ENCODE measurements around the gene CLTRN. TPM values are rescaled to one million over a fixed set of nuclear protein-coding genes. Genes with fewer than 3 reads are reported as not detected.

Gene CLTRN
- total and polyA plus RNA-seq, 2 donors (not counting 1 experiment from before 2014, with no cell fraction given) = 0.42 to 0.46 TPM

DNA sequence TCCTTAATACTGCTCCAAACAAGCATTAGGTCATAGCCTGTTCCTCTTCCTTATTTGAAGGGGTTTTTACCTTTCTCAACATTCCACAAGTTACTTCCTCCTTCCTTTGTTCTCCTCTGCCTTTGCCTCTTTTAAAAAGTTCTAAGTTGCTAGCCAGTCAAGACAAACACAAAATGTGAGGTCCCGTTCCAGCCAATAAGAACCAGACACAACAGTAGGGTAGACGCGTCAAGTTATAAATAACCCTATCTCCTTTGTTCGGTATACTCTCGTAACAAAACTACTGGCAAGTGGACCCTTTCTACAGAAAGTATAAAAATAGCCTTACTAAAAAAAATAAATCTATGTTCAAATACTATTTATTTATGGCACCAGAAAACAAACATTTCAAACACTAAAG, 57.5 kb downstream of the CLTRN start:
- CTCF ChIA-PET = no interaction called here
- Histone ChIP-seq H4K20me1 (ENCODE audit: control insufficient read depth, insufficient read depth, low read length, poor library complexity, severe bottlenecking) (no peaks in the 10 kb centered on the region), H3K4me2 (replicated peaks; ENCODE audit: low read depth, low read length, poor library complexity, severe bottlenecking) (no peak overlapping the region), H3K79me2 (ENCODE audit: control insufficient read depth, insufficient read depth, low read length) (no peaks in the 10 kb centered on the region), H3K36me3 (replicated peaks in 1 of 2; ENCODE audit: control extremely low read depth in 1 of 2, control insufficient read depth in 1 of 2, extremely low read depth in 1 of 2, insufficient read depth in 2 of 2, low read length in 1 of 2) (no peaks in the 10 kb centered on the region), H3K4me3 (ENCODE audit: control extremely low read depth in 1 of 5, extremely low read depth in 1 of 5, insufficient read depth in 1 of 5, low read depth in 2 of 5, low read length in 4 of 5) (no peak overlapping the region), H3K9ac (ENCODE audit: low read length) (no peak overlapping the region), H3K9me3 (ENCODE audit: control extremely low read depth in 1 of 3, control insufficient read depth in 2 of 3, insufficient read depth in 1 of 3, low read length in 2 of 3) (no peaks in the 10 kb centered on the region), H3K27me3 (replicated peaks in 1 of 4; ENCODE audit: control extremely low read depth in 1 of 4, control insufficient read depth in 3 of 4, insufficient read depth in 4 of 4, low read length in 3 of 4) (peaks cover 0 to 6% (median 0%) of the 10 kb centered on the region in 4 experiments), H2AFZ (ENCODE audit: insufficient read depth, low read depth, low read length, poor library complexity, severe bottlenecking) (no peak overlapping the region), H3K4me1 (ENCODE audit: control insufficient read depth in 2 of 2, insufficient read depth in 2 of 2, low read length in 2 of 2) (no peaks in the 10 kb centered on the region), H3K27ac (ENCODE audit: low read length in 2 of 2) (no peak overlapping the region)
- Mint-ChIP-seq H3K4me3 (no peak overlapping the region), H3K27ac (no peak overlapping the region), H3K27me3 (peaks cover 7% of the 10 kb centered on the region), H3K4me1 (no peaks in the 10 kb centered on the region), H3K9me3 (ENCODE audit: insufficient read depth) (no peaks in the 10 kb centered on the region)
- ATAC-seq (ENCODE audit: low read depth) (no peak), DNase-seq (no peak)
- no CpG with 5 or more reads among the region's 5 CpGs for WGBS (ENCODE audit: insufficient coverage)
- no peak for TF ChIP-seq EZH2 (IDR thresholded peaks at IDR 0.05; ENCODE audit: borderline replicate concordance, insufficient read depth, low read depth, low read length, poor library complexity, severe bottlenecking)
- intact Hi-C loops (cut with micrococcal nuclease) = no loop called here
- POLR2A ChIA-PET = no interaction called here

DNA sequence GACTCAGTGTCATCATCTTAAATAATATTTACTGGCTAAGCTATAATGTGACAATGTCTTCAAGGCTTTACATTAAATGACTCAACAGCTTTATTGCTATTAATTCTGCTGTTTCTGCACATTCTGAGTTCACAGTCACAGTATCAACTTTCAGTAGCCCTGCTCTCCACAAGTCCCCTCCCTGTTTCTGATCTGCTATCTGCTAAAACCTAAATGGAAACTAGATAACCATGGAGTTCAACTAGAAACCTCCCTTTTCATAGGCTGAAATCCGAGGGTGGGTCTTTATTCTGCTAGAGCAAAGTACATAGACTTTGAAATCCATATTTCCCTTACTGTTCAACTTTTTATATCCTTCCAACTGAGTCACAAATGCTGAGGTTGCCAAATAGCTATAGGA, 58.5 kb downstream of the CLTRN start:
- no peak overlapping the region for H2AFZ ChIP-seq (ENCODE audit: insufficient read depth, low read depth, low read length, poor library complexity, severe bottlenecking)
- no peak overlapping the region for H3K4me3 ChIP-seq (ENCODE audit: control extremely low read depth in 1 of 5, extremely low read depth in 1 of 5, insufficient read depth in 1 of 5, low read depth in 2 of 5, low read length in 4 of 5)
- no peak for DNase-seq
- ATAC-seq (ENCODE audit: low read depth) = no peak
- H3K27ac ChIP-seq (ENCODE audit: low read length in 2 of 2) = no peak overlapping the region
- H3K4me1 ChIP-seq (ENCODE audit: control insufficient read depth in 2 of 2, insufficient read depth in 2 of 2, low read length in 2 of 2) = no peaks in the 10 kb centered on the region
- CTCF ChIA-PET = no interaction called here
- H3K4me3 Mint-ChIP-seq = no peak overlapping the region
- POLR2A ChIA-PET = no interaction called here
- no peak overlapping the region for H3K27ac Mint-ChIP-seq
- no peaks in the 10 kb centered on the region for H3K4me1 Mint-ChIP-seq
- no peaks in the 10 kb centered on the region for H3K79me2 ChIP-seq (ENCODE audit: control insufficient read depth, insufficient read depth, low read length)
- TF ChIP-seq, protein P1, sequence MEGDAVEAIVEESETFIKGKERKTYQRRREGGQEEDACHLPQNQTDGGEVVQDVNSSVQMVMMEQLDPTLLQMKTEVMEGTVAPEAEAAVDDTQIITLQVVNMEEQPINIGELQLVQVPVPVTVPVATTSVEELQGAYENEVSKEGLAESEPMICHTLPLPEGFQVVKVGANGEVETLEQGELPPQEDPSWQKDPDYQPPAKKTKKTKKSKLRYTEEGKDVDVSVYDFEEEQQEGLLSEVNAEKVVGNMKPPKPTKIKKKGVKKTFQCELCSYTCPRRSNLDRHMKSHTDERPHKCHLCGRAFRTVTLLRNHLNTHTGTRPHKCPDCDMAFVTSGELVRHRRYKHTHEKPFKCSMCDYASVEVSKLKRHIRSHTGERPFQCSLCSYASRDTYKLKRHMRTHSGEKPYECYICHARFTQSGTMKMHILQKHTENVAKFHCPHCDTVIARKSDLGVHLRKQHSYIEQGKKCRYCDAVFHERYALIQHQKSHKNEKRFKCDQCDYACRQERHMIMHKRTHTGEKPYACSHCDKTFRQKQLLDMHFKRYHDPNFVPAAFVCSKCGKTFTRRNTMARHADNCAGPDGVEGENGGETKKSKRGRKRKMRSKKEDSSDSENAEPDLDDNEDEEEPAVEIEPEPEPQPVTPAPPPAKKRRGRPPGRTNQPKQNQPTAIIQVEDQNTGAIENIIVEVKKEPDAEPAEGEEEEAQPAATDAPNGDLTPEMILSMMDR (IDR thresholded peaks at IDR 0.05) = no peak
- no peak for TF ChIP-seq EZH2 (IDR thresholded peaks at IDR 0.05; ENCODE audit: borderline replicate concordance, insufficient read depth, low read depth, low read length, poor library complexity, severe bottlenecking)
- H3K9me3 ChIP-seq (ENCODE audit: control extremely low read depth in 1 of 3, control insufficient read depth in 2 of 3, insufficient read depth in 1 of 3, low read length in 2 of 3) = no peaks in the 10 kb centered on the region
- intact Hi-C loops (cut with micrococcal nuclease) = no loop called here
- no peaks in the 10 kb centered on the region for H4K20me1 ChIP-seq (ENCODE audit: control insufficient read depth, insufficient read depth, low read length, poor library complexity, severe bottlenecking)
- no peaks in the 10 kb centered on the region for H3K36me3 ChIP-seq (replicated peaks in 1 of 2; ENCODE audit: control extremely low read depth in 1 of 2, control insufficient read depth in 1 of 2, extremely low read depth in 1 of 2, insufficient read depth in 2 of 2, low read length in 1 of 2)
- H3K9me3 Mint-ChIP-seq (ENCODE audit: insufficient read depth) = no peaks in the 10 kb centered on the region
- peaks cover 0 to 8% (median 0%) of the 10 kb centered on the region in 4 experiments for H3K27me3 ChIP-seq (replicated peaks in 1 of 4; ENCODE audit: control extremely low read depth in 1 of 4, control insufficient read depth in 3 of 4, insufficient read depth in 4 of 4, low read length in 3 of 4)
- H3K4me2 ChIP-seq (replicated peaks; ENCODE audit: low read depth, low read length, poor library complexity, severe bottlenecking) = no peak overlapping the region
- H3K27me3 Mint-ChIP-seq = peaks cover 12% of the 10 kb centered on the region
- WGBS (ENCODE audit: insufficient coverage) = no CpG with 5 or more reads among the region's 1 CpG
- H3K9ac ChIP-seq (ENCODE audit: low read length) = no peak overlapping the region
